DND-41 (cell line): ENCODE measurements around the gene PHACTR3.

Experiments
- EZH2 ChIP-seq: IDR thresholded peaks from 3 replicates; pipeline ENCODE4 v1.6.1; 2012; ENCODE audit warnings: borderline replicate concordance, low read depth, mild to moderate bottlenecking, moderate library complexity, low read length, inconsistent platforms; ENCODE audit not compliant: severe bottlenecking
- TF ChIP-seq, protein P1 (sequence below): IDR thresholded peaks from 2 replicates; pipeline ENCODE4 v1.5.1; 2012; ENCODE audit warnings: borderline replicate concordance, low read length, moderate library complexity, mild to moderate bottlenecking; ENCODE audit not compliant: poor library complexity, severe bottlenecking; ENCODE audit errors: extremely low read depth

DNA sequence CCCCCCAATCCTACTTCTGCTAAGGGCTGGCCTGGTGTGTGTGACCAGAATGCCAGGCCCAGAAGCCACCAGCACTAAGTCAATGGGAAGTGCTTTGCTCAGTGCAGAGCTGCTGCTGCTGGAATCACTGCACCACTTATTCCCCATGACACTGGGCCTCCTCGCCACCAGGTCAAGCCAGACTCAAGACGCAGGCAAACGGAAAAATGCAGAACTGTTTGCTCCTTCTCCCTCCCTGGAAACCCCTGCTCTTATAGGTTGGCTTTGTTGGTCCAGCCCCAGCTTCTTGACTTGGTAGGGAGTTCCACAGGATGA lies 121.9 kb downstream of the PHACTR3 start:
- TF ChIP-seq, protein P1, sequence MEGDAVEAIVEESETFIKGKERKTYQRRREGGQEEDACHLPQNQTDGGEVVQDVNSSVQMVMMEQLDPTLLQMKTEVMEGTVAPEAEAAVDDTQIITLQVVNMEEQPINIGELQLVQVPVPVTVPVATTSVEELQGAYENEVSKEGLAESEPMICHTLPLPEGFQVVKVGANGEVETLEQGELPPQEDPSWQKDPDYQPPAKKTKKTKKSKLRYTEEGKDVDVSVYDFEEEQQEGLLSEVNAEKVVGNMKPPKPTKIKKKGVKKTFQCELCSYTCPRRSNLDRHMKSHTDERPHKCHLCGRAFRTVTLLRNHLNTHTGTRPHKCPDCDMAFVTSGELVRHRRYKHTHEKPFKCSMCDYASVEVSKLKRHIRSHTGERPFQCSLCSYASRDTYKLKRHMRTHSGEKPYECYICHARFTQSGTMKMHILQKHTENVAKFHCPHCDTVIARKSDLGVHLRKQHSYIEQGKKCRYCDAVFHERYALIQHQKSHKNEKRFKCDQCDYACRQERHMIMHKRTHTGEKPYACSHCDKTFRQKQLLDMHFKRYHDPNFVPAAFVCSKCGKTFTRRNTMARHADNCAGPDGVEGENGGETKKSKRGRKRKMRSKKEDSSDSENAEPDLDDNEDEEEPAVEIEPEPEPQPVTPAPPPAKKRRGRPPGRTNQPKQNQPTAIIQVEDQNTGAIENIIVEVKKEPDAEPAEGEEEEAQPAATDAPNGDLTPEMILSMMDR = no peak
- TF ChIP-seq EZH2 = no peak
